Gastrocnemius medialis (tissue), 4 donors: ENCODE results near the gene HUNK. TPM values are rescaled to one million over a fixed set of nuclear protein-coding genes. Genes with fewer than 3 reads are reported as not detected.
A peak's percentile ranks its signal among the peaks of the same experiment; 100 is the strongest.

Source experiments
- ATAC-seq, 2 donors: fragments of 150-250 bp; one replicate each; pipeline ENCODE4 v1.9.1; 2016
- DNase-seq, 2 donors: peaks; one replicate each; pipeline ENCODE4 v3.0.0-alpha.2; 2019
- H3K27ac ChIP-seq, 4 donors: fragments of 200-600 bp; sonication (generic); 1 replicate in 1 of 4; 2 replicates in 3 of 4; pipeline ENCODE4 v1.5.1; 2016 to 2018; ENCODE audit warnings: mild to moderate bottlenecking in 2 of 4, moderate library complexity in 1 of 4
- H3K27me3 ChIP-seq, 3 donors: fragments of 200-600 bp; sonication (generic) in 2 of 3; 1 replicate in 1 of 3; 2 replicates in 2 of 3; pipeline versions ENCODE4 v1.5.1 to v1.6.0; 2016 to 2019; ENCODE audit warnings: mild to moderate bottlenecking in 1 of 3, moderate library complexity in 1 of 3
- H3K36me3 ChIP-seq, 2 donors: fragments of 200-600 bp; sonication (generic) in 1 of 2; one replicate each; pipeline ENCODE4 v1.5.1; 2017 to 2018
- H3K4me1 ChIP-seq, 2 donors: fragments of 200-600 bp; sonication (generic) in 1 of 2; one replicate each; pipeline ENCODE4 v1.5.1; 2016 to 2017; ENCODE audit warnings: mild to moderate bottlenecking in 2 of 2
- H3K4me3 ChIP-seq, 4 donors: fragments of 200-600 bp; sonication (generic) in 3 of 4; 1 replicate in 1 of 4; 2 replicates in 3 of 4; pipeline ENCODE4 v1.5.1; 2016 to 2019; ENCODE audit warnings: mild to moderate bottlenecking in 2 of 4
- H3K9me3 ChIP-seq, 3 donors: fragments of 200-600 bp; sonication (generic) in 2 of 3; 1 replicate in 1 of 3; 2 replicates in 2 of 3; pipeline ENCODE4 v1.5.1; 2016 to 2019
- CTCF ChIP-seq, 5 experiments: fragments of 450-650 bp in 3 of 5; fragments of 200-600 bp in 2 of 5; sonication (generic) in 2 of 5; IDR thresholded peaks in 4 of 5; conservative IDR thresholded peaks in 1 of 5; 1 replicate in 4 of 5; 2 replicates in 1 of 5; pipeline ENCODE4 v1.5.1; 2016 to 2019; ENCODE audit warnings: antibody characterized with exemption in 5 of 5, mild to moderate bottlenecking in 3 of 5, moderate library complexity in 3 of 5
- POLR2A ChIP-seq, 2 donors: fragments of 450-650 bp; IDR thresholded peaks; one replicate each; pipeline ENCODE4 v1.6.1; 2017; ENCODE audit warnings: antibody characterized with exemption in 2 of 2, mild to moderate bottlenecking in 2 of 2, moderate library complexity in 2 of 2
- in situ Hi-C, 4 donors: fragments of 200-750 bp; cut with MboI; loops; one replicate each; pipeline versions ENCODE4 v1.15.0 to v1.8.0; 2017; ENCODE audit warnings: low sequenced_read_pairs in 4 of 4
- intact Hi-C: fragments of 100-400 bp; cut with DNase I; formaldehyde crosslinking; loops from one replicate; pipeline ENCODE4 v1.15.1; 2023; ENCODE audit warnings: low total_unique reads
- total RNA-seq, 4 donors: library from RNA; depleted of rRNA; stranded (reverse); fragments of >200 nt; gene quantifications; one replicate each; pipeline versions ENCODE4 v1.1.0 to v1.2.3, GENCODE V29; 2016

HUNK gene
- total RNA-seq, 4 donors from 2014 or later, result 0.13 TPM; not detected in 3

GRCh38 chr21:31877463-31877957 lies 4.7 kb downstream of the HUNK start:
- DNase-seq (no peak), ATAC-seq (no peak)
- H3K36me3 ChIP-seq, result no peaks in the 10 kb centered on the region
- TF ChIP-seq POLR2A (IDR thresholded peaks at IDR 0.05), result no peak
- TF ChIP-seq CTCF (IDR thresholded peaks at IDR 0.05 in 4 of 5, conservative IDR thresholded peaks at IDR 0.05 in 1 of 5), result no peak
- H3K9me3 ChIP-seq, result no peaks in the 10 kb centered on the region
- peaks cover 22 to 27% (median 27%) of the 10 kb centered on the region in 3 donors for H3K27me3 ChIP-seq
- H3K4me3 ChIP-seq, result no peak overlapping the region
- H3K4me1 ChIP-seq, result peaks cover 25 to 31% of the 10 kb centered on the region in 2 donors
- intact Hi-C loops (loop anchor here (5.0 kb wide), 1 partner anchor 400 kb away; the partner anchor contains the start of gene MIS18A), in situ Hi-C loops (no loop called here)
- no peak overlapping the region for H3K27ac ChIP-seq

- intact Hi-C loops (loop anchor here (5.0 kb wide), 1 partner anchor 398 kb away; the partner anchor contains the start of gene MIS18A), in situ Hi-C loops (no loop called here)
- Histone ChIP-seq H3K27me3 (peaks cover 16 to 21% (median 20%) of the 10 kb centered on the region in 3 donors), H3K4me3 (no peak overlapping the region), H3K36me3 (no peaks in the 10 kb centered on the region), H3K27ac (peak overlapping the region in 1 of 4 donors; percentile 64), H3K9me3 (no peaks in the 10 kb centered on the region), H3K4me1 (peaks cover 23 to 26% of the 10 kb centered on the region in 2 donors)
- DNase-seq (no peak), ATAC-seq (peak; percentile 77 to 90)
- TF ChIP-seq POLR2A (IDR thresholded peaks at IDR 0.05) (no peak), CTCF (IDR thresholded peaks at IDR 0.05 in 4 of 5, conservative IDR thresholded peaks at IDR 0.05 in 1 of 5) (no peak)
These were observed 6.0 kb downstream of the HUNK start for GRCh38 chr21:31878831-31879230.

- Histone ChIP-seq H3K27me3 (peaks cover 14 to 18% (median 17%) of the 10 kb centered on the region in 3 donors), H3K4me1 (peaks cover 22 to 23% of the 10 kb centered on the region in 2 donors), H3K4me3 (no peak overlapping the region), H3K27ac (peak overlapping the region in 1 of 4 donors; percentile 64), H3K36me3 (no peaks in the 10 kb centered on the region), H3K9me3 (no peaks in the 10 kb centered on the region)
- in situ Hi-C loops, result no loop called here
- intact Hi-C loops, result loop anchor here (5.0 kb wide), 1 partner anchor 398 kb away; the partner anchor contains the start of gene MIS18A
- TF ChIP-seq CTCF (IDR thresholded peaks at IDR 0.05 in 4 of 5, conservative IDR thresholded peaks at IDR 0.05 in 1 of 5), result no peak
- no peak for TF ChIP-seq POLR2A (IDR thresholded peaks at IDR 0.05)
- peak in 1 of 2 donors; percentile 68 for ATAC-seq
- no peak for DNase-seq
These were observed 6.4 kb downstream of the HUNK start for GRCh38 chr21:31879241-31879650.

- DNase-seq, result no peak
- H3K36me3 ChIP-seq, result no peaks in the 10 kb centered on the region
- H3K9me3 ChIP-seq, result no peaks in the 10 kb centered on the region
- no peak for ATAC-seq
- in situ Hi-C loops, result no loop called here
- peaks cover 7 to 13% (median 10%) of the 10 kb centered on the region in 3 donors for H3K27me3 ChIP-seq
- H3K4me3 ChIP-seq, result no peak overlapping the region
- H3K27ac ChIP-seq, result no peak overlapping the region
- H3K4me1 ChIP-seq, result peaks cover 21 to 23% of the 10 kb centered on the region in 2 donors
- intact Hi-C loops, result loop anchor here (5.0 kb wide), 1 partner anchor 397 kb away; the partner anchor contains the start of gene MIS18A
- no peak for TF ChIP-seq POLR2A (IDR thresholded peaks at IDR 0.05)
- no peak for TF ChIP-seq CTCF (IDR thresholded peaks at IDR 0.05 in 4 of 5, conservative IDR thresholded peaks at IDR 0.05 in 1 of 5)
These were observed 7.1 kb downstream of the HUNK start for GRCh38 chr21:31879911-31880310.
